NCI-H446 (cell line): Measurements from ENCODE around the gene RC3H1.
"Not testable (repeated sequence)": the region's sequence is repeated elsewhere in the genome, so short reads cannot be mapped to it uniquely, and the experiment has no call there.

Experiments
- DNase-seq, 2 experiments: peaks; one replicate each; lab custom pipeline; 2025; lab: John Stamatoyannopoulos, UW

The RC3H1 gene, protein sequence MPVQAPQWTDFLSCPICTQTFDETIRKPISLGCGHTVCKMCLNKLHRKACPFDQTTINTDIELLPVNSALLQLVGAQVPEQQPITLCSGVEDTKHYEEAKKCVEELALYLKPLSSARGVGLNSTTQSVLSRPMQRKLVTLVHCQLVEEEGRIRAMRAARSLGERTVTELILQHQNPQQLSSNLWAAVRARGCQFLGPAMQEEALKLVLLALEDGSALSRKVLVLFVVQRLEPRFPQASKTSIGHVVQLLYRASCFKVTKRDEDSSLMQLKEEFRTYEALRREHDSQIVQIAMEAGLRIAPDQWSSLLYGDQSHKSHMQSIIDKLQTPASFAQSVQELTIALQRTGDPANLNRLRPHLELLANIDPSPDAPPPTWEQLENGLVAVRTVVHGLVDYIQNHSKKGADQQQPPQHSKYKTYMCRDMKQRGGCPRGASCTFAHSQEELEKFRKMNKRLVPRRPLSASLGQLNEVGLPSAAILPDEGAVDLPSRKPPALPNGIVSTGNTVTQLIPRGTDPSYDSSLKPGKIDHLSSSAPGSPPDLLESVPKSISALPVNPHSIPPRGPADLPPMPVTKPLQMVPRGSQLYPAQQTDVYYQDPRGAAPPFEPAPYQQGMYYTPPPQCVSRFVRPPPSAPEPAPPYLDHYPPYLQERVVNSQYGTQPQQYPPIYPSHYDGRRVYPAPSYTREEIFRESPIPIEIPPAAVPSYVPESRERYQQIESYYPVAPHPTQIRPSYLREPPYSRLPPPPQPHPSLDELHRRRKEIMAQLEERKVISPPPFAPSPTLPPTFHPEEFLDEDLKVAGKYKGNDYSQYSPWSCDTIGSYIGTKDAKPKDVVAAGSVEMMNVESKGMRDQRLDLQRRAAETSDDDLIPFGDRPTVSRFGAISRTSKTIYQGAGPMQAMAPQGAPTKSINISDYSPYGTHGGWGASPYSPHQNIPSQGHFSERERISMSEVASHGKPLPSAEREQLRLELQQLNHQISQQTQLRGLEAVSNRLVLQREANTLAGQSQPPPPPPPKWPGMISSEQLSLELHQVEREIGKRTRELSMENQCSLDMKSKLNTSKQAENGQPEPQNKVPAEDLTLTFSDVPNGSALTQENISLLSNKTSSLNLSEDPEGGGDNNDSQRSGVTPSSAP

DNA sequence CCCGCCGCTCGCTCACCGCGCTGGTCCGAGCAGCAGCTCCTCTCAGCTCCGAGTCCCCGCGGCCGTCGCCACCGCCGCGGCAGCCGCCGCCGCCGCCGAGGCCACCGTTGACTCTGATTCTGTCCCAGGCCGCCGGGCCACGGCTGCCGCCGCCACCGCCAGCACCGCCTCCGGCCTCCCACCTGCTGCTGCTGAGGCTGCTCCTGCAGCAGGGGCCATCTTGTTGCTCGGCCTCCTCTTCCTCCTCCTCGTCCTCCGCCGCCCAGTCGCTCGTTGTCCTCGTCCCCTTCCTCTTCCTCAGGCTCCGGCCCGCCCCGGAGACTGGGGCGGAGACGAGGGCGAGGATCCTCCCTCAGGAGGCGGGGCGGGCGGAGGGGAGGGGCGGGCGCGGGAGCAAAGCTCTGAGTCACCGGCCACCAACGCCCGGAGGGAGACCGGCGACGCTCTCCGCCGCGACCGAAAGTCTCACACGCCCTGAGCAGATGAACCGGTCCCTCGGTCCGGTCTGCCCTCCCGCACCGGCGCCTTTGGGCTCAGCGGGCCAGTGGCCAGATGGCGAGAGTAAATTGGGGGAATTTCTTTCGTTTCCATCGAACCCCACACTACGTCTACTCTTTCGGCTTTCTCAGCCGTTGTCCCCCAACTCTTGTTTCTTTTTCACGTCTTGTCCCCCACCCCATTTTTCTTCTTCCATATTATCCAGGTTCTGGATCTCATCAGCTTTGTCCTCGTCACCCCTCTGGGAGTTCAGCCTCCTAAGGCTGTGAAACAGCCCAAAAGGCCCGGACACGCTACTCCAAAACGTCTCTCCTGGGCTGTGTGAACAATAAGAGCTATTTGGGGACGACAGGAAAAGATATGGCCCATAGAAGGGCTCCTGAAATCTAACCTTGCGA is at the start of gene RC3H1:
RC3H1 (minus strand) TSS at position 278 of the 896 bp plus-strand sequence. CDS start 29,372 bp downstream, outside the sequence.
- DNase-seq: peak; percentile 66 to 90

DNA sequence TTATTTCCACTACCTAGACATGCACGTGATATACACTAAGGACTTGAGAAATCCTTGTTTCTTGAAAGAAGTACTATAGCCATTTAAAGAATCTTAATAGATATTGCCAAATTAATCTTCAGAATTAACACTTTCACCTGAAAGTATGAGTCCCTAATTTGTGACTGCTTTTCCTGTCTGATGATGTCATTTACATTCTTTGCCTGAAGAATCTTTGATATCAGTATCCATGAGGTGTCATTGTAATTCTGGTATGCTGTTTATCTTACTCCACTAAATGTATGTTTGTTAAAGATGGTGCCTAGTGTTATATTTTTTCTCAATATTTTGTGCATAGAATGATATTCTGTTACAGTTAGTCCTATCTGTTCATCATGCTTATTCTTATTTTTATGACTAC is 48.5 kb upstream of the RC3H1 start:
- no peak for DNase-seq

DNA sequence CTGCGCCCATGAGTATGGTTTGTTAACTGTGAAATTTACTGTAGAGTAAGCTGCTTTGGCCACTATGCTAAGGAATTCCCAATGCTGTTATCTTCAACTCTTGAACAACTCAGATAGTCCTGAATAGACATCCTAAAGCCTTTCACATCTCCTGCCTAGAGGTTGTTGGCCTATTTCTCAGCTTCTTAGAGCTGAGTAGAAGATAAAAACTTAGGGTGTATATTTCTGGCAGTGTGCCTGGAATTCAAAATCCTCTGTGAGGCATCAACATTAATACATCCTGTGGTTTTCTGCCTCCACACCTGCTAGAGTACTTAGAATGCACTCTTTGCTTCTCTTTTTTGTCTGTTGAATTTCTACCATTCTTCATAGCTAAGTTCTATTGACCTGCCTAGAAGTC is 45.8 kb upstream of the RC3H1 start:
- DNase-seq: no peak

DNA sequence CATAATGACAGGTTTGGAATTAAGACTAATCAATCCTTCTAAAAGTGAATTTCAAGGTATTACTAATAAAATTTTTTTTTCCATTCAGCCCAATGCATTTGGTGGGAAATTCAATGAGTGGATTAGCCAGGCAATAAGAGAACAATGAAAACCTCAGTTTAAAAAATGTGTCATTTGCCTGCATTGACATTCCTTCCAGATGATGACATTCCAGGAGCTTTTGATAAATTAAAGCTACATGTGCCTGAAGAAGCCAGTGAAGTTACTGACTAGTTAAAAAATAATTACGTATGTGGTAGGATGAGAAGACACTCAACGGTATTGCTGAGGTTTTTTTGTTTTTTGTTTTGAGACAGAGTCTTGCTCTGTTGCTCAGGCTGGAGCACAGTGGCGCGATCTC is 37.9 kb upstream of the RC3H1 start:
- DNase-seq: no peak

DNA sequence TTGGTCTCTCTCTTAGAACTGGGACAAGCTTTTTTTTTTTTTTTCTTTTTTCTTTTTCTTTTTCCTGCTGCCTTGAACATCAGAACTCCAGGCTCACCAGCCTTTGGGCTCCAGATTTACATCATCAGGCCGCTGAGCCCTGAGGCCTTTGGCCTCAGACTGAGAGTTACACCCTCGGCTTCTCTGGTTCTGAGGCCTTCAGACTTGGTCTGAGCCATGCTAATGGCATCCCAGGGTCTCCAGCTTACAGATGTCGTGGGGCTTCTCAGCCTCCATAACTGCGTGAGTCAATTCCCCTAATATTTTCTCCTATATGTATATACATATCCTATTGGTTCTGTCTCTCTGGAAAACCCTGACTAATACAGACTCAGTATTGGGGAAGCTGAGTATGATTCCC is 36.5 kb upstream of the RC3H1 start:
- no peak for DNase-seq

DNA sequence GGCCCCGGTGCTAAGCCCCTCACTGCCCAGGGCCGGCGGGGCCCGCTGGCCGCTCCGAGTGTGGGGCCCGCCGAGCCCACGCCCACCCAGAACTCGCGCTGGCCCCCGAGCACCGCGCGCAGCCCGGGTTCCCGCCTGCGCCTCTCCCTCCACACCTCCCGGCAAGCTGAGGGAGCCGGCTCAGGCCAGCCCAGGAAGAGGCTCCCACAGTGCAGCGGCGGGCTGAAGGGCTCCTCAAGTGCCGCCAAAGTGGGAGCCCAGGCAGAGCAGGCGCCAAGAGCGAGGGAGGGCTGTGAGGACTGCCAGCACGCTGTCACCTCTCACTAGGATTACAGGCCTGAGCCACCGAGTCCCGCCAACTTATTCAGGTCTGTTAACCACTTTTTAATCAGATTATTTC is 34.5 kb upstream of the RC3H1 start:
- not testable (repeated sequence) for DNase-seq

DNA sequence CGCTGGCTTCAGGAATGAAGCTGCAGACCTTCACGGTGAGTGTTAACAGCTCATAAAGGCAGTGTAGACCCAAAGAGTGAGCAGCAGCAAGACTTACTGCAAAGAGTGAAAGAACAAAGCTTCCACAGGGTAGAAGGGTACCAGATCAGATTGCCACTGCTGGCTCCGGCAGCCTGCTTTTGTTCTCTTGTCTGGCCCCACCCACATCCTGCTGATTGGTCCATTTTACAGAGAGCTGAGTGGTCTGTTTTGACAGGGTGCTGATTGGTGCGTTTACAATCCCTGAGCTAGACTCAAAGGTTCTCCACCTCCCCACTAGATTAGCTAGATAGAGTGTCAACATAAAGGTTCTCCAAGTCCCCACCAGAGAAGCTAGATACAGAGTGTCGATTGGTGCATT is 33.6 kb upstream of the RC3H1 start:
- not testable (repeated sequence) for DNase-seq

DNA sequence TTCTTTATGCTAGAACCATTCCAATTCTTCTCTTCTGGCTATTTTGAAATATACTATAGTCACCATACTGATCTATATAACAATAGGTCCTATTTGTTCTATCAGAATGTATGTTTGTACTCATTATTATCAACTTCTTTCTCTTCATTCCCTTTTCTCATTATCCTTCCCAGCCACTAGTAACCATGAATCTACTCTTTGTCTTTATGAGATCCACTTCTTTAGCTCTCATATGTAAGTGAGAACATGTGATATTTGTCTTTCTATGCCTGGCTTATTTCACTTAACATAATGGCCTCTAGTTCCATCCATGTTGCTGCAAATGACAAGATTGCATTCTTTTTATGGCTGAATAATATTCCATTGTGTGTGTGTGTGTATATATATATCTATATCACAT is 31.7 kb upstream of the RC3H1 start:
- DNase-seq: no peak

DNA sequence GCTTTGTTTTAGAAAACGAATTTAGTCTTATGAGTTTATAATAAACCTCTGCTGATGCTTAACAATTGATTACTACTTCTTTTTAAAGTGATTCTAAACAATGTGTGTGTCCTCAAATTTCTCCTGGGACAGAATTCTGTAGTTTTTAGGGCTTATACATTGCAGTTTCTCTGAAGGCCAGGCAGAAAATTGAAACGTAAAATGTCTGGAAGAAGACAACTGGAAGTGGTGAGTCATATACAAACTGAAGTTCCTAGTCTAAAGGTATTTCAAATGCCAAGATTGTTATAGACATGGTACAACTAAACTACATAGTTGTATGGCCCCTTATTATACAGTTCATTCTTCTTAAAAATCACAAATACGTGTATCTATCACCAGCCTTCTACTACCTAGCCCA is 30.5 kb upstream of the RC3H1 start:
- no peak for DNase-seq

DNA sequence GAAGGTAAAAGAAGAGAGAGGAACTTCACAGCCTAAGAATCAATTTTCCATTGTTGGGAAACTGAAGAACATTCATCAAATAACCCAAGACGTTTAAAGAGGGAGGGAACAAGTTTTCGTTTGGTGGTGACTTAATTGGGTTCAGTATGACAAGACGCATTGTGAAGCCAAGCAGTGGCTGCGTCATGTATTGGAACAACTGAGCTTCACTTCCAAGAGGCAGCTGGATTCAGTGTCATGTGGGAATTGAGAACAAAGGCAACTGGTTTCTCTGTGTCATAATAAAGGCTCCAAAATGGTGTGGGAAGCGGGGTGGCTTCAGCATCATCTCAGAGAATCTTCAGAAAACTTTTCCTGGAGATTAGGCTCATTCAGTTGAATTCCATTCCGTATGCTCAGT is 29.8 kb upstream of the RC3H1 start:
- DNase-seq: no peak

DNA sequence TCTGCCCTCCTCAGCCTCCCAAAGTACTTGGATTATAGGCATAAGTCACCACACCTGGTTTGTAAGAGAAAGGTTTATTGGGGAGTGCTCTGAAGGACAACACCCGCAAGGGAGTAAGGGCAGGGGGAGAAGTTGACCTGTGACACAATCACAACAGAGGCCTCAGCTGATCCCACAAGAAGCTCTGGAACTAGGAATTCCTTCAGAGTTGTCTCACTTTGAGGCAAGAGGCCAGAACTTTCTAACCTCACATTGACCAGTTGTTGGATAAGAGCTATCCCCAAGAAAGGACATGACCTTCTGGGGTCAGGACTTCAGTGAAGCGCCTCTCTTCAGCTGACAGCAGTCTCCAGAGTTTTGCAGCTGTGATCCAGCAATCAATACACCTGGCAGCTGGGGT is 27.4 kb upstream of the RC3H1 start:
- DNase-seq: no peak

DNA sequence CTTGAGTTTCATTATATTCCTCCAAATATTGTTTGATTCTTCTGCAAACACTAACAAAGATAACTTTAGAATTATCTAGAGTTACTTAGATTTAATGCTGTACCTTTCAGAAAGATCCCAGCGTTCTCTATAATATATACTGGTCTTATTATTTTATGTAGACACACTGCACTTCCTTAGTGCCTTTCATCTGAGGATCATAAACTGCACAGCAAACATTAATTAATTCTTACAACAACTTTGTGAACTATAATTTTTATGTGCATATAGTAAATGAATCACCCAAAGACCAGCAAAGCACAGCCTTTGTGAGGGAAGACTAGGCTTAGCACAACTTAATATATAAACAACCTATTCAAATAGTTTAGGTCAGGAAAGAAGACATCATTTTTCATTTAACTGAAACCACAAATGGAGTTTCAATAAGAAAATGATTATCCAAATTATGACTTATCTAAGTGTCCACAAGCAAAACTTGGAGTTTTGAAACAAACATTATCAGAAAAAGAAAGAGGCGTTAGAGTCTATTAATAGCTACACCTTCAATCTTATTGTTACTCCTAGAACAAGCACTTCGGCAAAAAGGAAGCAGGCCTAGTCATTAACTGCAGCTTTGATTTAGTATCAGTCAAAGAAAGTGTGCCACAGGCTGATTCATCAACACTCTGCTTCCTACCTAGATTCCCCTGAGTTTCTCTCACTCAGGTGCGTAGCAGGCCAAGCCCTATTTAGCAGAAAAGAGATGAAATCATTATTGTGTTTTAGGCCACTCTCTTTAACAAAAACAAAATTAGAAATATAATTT is 22.5 kb upstream of the RC3H1 start:
- no peak for DNase-seq

DNA sequence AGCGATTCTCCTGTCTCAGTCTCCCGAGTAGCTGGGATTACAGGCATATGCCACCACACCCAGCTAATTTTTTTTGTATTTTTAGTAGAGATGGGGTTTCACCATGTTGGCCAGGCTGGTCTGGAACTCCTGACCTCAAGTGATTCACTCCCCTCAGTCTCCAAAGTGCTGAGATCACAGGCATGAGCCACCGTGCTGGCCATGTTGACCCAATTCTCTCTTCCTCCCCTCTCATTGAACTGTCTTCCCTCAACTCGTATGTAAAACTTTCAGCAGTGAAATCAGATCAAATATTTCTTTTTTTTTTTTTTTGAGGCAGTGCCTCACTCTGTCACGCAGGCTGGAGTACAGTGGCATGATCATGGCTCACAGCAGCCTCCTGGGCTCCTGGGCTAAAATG is 20.4 kb upstream of the RC3H1 start:
- not testable (repeated sequence) for DNase-seq

DNA sequence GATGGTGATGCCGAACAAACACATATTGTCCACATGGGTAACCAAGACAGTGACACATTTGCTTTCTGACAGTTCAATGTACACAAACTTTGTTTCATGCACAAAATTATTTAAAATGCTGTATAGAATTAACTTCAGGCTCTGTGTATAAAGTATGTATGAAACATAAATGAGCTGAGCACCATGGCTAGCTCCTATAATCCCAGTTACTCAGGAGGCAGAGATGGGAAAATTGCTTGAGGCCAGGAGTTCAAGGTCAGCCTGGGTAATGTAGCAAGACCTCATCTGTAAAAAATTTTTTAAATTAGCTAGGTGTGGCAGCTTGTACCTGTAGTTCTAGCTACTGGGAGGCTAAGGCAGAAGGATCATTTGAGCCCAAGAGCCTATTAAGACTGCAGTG is 19.2 kb upstream of the RC3H1 start:
- no peak for DNase-seq

DNA sequence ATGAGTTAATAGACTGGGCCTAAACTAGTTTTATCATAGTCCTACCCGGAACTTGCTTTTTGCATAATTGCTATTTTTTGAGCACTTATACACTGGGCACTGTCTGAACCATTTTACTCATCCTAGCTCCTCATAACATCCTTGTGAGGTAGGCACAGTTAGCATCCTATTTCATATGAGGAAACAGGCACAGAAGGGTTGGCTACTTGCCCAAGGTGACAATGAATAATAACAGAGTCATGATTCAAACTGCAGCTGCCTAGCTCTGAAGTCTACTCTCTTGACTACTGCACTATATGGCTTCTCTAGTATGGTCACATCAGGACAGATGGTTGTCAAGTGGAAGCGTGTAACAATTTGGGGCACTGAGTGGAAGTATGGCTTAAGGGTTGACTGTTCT is 18.2 kb upstream of the RC3H1 start:
- DNase-seq: peak; percentile 52 to 79

DNA sequence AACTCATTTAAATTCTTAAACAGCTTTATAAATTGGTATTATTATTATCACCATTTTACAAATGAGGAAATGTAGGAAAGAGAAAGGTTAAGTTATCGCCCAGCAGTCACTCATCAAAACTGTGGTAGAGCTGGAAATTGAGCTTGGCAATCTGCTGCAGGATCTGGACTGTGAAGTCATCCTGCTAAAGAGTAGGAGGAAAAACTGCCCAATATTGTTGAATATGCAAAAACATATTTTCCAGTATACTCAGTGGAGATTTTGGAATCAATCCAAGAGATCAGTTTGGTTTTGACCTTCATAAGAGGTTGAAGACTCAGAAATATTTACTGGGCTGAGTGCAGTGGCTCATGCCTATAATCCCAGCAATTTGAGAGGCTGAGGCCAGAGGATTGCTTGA is 16.9 kb upstream of the RC3H1 start:
- peak in 1 of 2 experiments; percentile 5 for DNase-seq

DNA sequence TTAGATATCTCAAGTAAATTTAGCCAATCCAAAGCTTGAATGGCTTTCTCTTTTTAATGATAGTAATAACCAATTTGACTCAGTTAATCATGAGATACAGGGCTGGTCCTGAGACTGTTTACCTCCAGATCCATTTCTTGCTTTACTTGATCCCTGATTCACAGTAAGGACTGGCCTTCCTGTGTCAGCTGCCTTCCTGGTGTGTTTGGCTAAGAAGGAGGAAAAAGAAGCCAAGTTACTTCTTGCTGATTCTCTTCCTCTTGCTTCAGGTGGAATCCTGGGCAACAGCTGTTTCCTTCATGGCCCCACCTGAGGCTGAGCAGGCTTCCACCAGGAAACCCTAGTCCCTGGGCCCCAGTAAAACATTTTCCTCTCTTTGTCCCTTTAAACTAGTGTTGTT is 14.6 kb upstream of the RC3H1 start:
- no peak for DNase-seq

DNA sequence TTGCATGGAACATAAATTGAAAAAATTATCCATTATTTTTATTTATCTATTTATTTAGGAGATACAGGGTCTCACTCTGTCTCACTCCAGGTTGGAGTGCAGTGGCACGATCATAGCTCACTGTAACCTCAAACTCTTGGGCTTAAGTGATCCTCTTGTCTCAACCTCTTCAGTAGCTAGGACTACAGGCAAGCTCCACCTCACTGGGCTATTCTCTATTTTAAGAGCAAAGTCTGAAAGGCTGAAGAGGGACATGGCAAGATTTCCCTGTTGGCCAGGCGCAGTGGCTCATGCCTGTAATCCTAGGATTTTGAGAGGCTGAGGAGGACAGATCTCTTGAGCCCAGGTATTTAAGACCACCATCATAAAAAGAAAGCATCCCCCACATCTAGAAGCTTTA is 14.0 kb upstream of the RC3H1 start:
- no peak for DNase-seq

DNA sequence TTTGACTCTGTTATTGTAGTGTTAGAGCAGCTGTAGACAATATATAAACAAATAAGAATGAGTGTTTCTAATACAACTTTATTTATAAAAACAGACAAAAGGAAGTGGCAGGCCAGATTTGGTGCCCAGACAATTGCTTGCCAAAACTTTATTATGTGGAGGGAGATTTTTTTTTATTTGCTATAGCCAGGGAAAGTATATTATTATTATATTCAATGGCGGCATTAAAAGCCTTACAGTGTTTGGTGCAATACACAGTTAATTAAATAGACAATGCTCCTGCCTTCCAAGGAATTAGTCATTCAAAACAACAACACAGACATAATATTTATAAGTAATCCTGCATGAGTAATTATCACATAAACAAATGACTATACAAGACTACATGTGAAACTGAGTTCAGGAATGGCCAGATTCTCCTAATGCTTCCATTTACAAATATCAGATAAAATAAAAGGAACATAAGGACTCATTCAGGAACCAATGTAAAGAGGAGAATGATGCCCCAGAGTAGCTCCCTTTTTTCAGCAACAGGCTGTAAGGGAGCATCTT is 10.6 kb upstream of the RC3H1 start:
- no peak for DNase-seq

DNA sequence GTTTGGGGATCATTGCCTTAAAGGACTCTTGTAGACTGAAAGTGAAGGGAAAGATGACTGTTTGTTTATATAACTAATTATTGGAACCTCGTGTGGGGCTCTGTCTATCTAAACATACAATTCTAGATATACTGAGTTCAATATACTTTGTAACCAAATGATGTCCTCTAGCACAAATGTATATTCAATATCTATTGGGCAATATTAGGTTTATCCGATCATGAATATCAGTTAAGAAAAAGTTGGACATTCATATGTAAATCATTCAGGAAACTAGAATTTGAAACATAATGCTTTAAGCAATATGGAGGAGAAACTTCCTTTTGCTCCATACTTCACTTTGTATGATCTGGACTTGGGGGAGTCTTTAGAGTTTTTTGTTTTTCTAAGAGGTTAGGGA is 8.9 kb upstream of the RC3H1 start:
- no peak for DNase-seq
